B cell (primary cell): ENCODE measurements around the gene SUGCT. TPM values are rescaled to one million over a fixed set of nuclear protein-coding genes. Genes with fewer than 3 reads are reported as not detected.

ENCODE experiments used
- ATAC-seq: fragments of 200-7000 bp; cut with Tn5 transposase; one replicate; pipeline ENCODE4 v1.10.0; 2021; ENCODE audit warnings: low read depth, mild to moderate bottlenecking, moderate number of reproducible peaks, moderate library complexity
- CTCF ChIA-PET: fragments of 350-600 bp; sonication (Branson Sonifier 250); formaldehyde crosslinking; loops from one replicate; lab custom pipeline; 2021; ENCODE audit warnings: antibody characterized with exemption, inconsistent platforms; lab: Charles Lee
- POLR2A ChIA-PET: fragments of 350-600 bp; sonication (Branson Sonifier 250); formaldehyde crosslinking; loops from one replicate; lab custom pipeline; 2021; ENCODE audit warnings: antibody characterized with exemption; lab: Charles Lee
- DNase-seq: peaks from one replicate; pipeline ENCODE4 v3.0.0; 2013
- H2AFZ ChIP-seq: 2 replicates; pipeline ENCODE4 v1.6.1; 2012; ENCODE audit warnings: mild to moderate bottlenecking, low read depth, low read length; ENCODE audit not compliant: insufficient read depth, poor library complexity, severe bottlenecking
- H3K27ac ChIP-seq, 2 donors: 1 replicate in 1 of 2; 2 replicates in 1 of 2; pipeline ENCODE4 v1.5.1; 2012 to 2013; ENCODE audit warnings: low read length in 2 of 2, mild to moderate bottlenecking in 2 of 2, moderate library complexity in 1 of 2
- H3K27me3 ChIP-seq, 4 experiments: fragments of 200-600 bp in 1 of 4; sonication (generic) in 1 of 4; replicated peaks in 1 of 4; 1 replicate in 2 of 4; 2 replicates in 2 of 4; pipeline versions ENCODE4 v1.6.1 to v1.7.0; 2013 to 2016; ENCODE audit warnings: low read length in 3 of 4, mild to moderate bottlenecking in 2 of 4, mixed read lengths in 1 of 4, moderate library complexity in 1 of 4; ENCODE audit not compliant: insufficient read depth in 4 of 4, control insufficient read depth in 3 of 4; ENCODE audit errors: control extremely low read depth in 1 of 4
- H3K36me3 ChIP-seq, 2 experiments: replicated peaks in 1 of 2; 1 replicate in 1 of 2; 2 replicates in 1 of 2; pipeline versions ENCODE4 v1.6.1 to v1.7.1; 2013; ENCODE audit warnings: low read length in 1 of 2; ENCODE audit not compliant: insufficient read depth in 2 of 2, control insufficient read depth in 1 of 2; ENCODE audit errors: control extremely low read depth in 1 of 2, extremely low read depth in 1 of 2
- H3K4me1 ChIP-seq, 2 donors: fragments of 200-600 bp in 1 of 2; sonication (generic) in 1 of 2; 1 replicate in 1 of 2; 2 replicates in 1 of 2; pipeline versions ENCODE4 v1.5.1 to v1.6.1; 2013 to 2017; ENCODE audit warnings: low read length in 2 of 2; ENCODE audit not compliant: control insufficient read depth in 2 of 2, insufficient read depth in 2 of 2
- H3K4me2 ChIP-seq: replicated peaks from 2 replicates; pipeline ENCODE3; 2012; ENCODE audit warnings: mild to moderate bottlenecking, low read depth, low read length; ENCODE audit not compliant: poor library complexity, severe bottlenecking
- H3K4me3 ChIP-seq, 5 experiments: fragments of 200-600 bp in 1 of 5; sonication (generic) in 1 of 5; 1 replicate in 3 of 5; 2 replicates in 2 of 5; pipeline versions ENCODE4 v1.5.1 to v1.7.0; 2011 to 2016; ENCODE audit warnings: low read length in 4 of 5, mild to moderate bottlenecking in 4 of 5, low read depth in 2 of 5, control low read depth in 1 of 5, moderate library complexity in 1 of 5; ENCODE audit not compliant: insufficient read depth in 1 of 5; ENCODE audit errors: control extremely low read depth in 1 of 5, extremely low read depth in 1 of 5
- H3K79me2 ChIP-seq: fragments of 200-600 bp; sonication (generic); one replicate; pipeline ENCODE4 v1.6.0; 2016; ENCODE audit warnings: low read length; ENCODE audit not compliant: control insufficient read depth, insufficient read depth
- H3K9ac ChIP-seq: fragments of 200-600 bp; sonication (generic); 2 replicates; pipeline ENCODE4 v1.6.1; 2017; ENCODE audit warnings: mild to moderate bottlenecking, low read length, moderate library complexity
- H3K9me3 ChIP-seq, 3 donors: one replicate each; pipeline versions ENCODE4 v1.6.1 to v1.7.1; 2013; ENCODE audit warnings: low read length in 2 of 3; ENCODE audit not compliant: control insufficient read depth in 2 of 3, insufficient read depth in 1 of 3; ENCODE audit errors: control extremely low read depth in 1 of 3
- H4K20me1 ChIP-seq: 2 replicates; pipeline ENCODE4 v1.6.0; 2012; ENCODE audit warnings: mild to moderate bottlenecking, low read length; ENCODE audit not compliant: insufficient read depth, control insufficient read depth, poor library complexity, severe bottlenecking
- H3K27ac Mint-ChIP-seq: one replicate; pipeline ENCODE4 v1.8.0; 2021; ENCODE audit warnings: mixed read lengths
- H3K27me3 Mint-ChIP-seq: one replicate; pipeline ENCODE4 v1.8.0; 2021; ENCODE audit warnings: mixed read lengths
- H3K4me1 Mint-ChIP-seq: one replicate; pipeline ENCODE4 v1.8.0; 2021; ENCODE audit warnings: mixed read lengths
- H3K4me3 Mint-ChIP-seq: one replicate; pipeline ENCODE4 v1.8.0; 2021; ENCODE audit warnings: mixed read lengths
- H3K9me3 Mint-ChIP-seq: one replicate; pipeline ENCODE4 v1.8.0; 2022; ENCODE audit warnings: mixed read lengths; ENCODE audit not compliant: insufficient read depth
- CTCF ChIP-seq: fragments of 200-600 bp; IDR thresholded peaks from one replicate; pipeline ENCODE4 v1.8.0; 2022; ENCODE audit warnings: antibody characterized with exemption, mild to moderate bottlenecking
- EZH2 ChIP-seq: IDR thresholded peaks from 2 replicates; pipeline ENCODE4 v1.6.1; 2012; ENCODE audit warnings: borderline replicate concordance, low read depth, mild to moderate bottlenecking, moderate library complexity, low read length; ENCODE audit not compliant: insufficient read depth, poor library complexity, severe bottlenecking
- WGBS: methylation state at CpG from one replicate; pipeline ENCODE4 v1.1.5; 2013; ENCODE audit warnings: missing lambda C conversion rate; ENCODE audit not compliant: insufficient coverage; 5-methylcytosine and 5-hydroxymethylcytosine counted together
- intact Hi-C: fragments of 100-400 bp; cut with micrococcal nuclease; formaldehyde crosslinking; loops from one replicate; pipeline ENCODE4 v1.10.0; 2022
- polyA plus RNA-seq: library from polyadenylated mRNA; depleted of rRNA; stranded (reverse); fragments of >200 nt; gene quantifications from 2 replicates; pipeline ENCODE4 v1.2.3, GENCODE V29; 2012
- total RNA-seq, 2 donors: library from RNA; stranded (reverse); fragments of 120-200 nt in 1 of 2; gene quantifications; 1 replicate in 1 of 2; 2 replicates in 1 of 2; pipeline versions ENCODE4 v1.2.3 to v1.2.4, GENCODE V29; 2013 to 2022

Gene SUGCT
- total and polyA plus RNA-seq, 2 donors (not counting 1 experiment from before 2014, with no cell fraction given), result 0.19 to 0.86 TPM

- Histone ChIP-seq H3K9me3 (no peaks in the 10 kb centered on the region), H3K4me1 (peaks cover 5 to 7% of the 10 kb centered on the region in 2 donors), H3K27ac (no peak overlapping the region), H3K79me2 (no peaks in the 10 kb centered on the region), H4K20me1 (no peaks in the 10 kb centered on the region), H3K9ac (no peak overlapping the region), H2AFZ (no peak overlapping the region), H3K4me2 (no peak overlapping the region), H3K27me3 (no peaks in the 10 kb centered on the region), H3K36me3 (no peaks in the 10 kb centered on the region), H3K4me3 (no peak overlapping the region)
- DNase-seq (no peak), ATAC-seq (no peak)
- whole genome bisulfite sequencing, result no CpG with 5 or more reads among the region's 2 CpGs
- H3K9me3 Mint-ChIP-seq, result no peaks in the 10 kb centered on the region
- no peak overlapping the region for H3K4me3 Mint-ChIP-seq
- intact Hi-C loops, result no loop called here
- POLR2A ChIA-PET, result interaction anchor here (0.5 kb wide), 1 partner anchor 693 kb away, joined by 3 read pairs; no protein-coding TSS in a partner anchor
- TF ChIP-seq EZH2 (no peak), CTCF (peak; percentile 23)
- no peaks in the 10 kb centered on the region for H3K27me3 Mint-ChIP-seq
- peaks cover 15% of the 10 kb centered on the region for H3K4me1 Mint-ChIP-seq
- no peak overlapping the region for H3K27ac Mint-ChIP-seq
- CTCF ChIA-PET, result no interaction called here
These were observed 699.1 kb downstream of the SUGCT start for GRCh38 chr7:40833888-40834234.

GRCh38 chr7:40836218-40836617 is 701.4 kb downstream of the SUGCT start:
- Histone ChIP-seq H3K9ac (peak overlapping the region; percentile 1), H4K20me1 (no peaks in the 10 kb centered on the region), H3K4me3 (no peak overlapping the region), H3K36me3 (no peaks in the 10 kb centered on the region), H3K79me2 (no peaks in the 10 kb centered on the region), H3K4me1 (peaks cover 5 to 7% of the 10 kb centered on the region in 2 donors), H3K9me3 (peaks cover 0 to 5% (median 4%) of the 10 kb centered on the region in 3 donors), H3K27me3 (no peaks in the 10 kb centered on the region), H2AFZ (no peak overlapping the region), H3K4me2 (peak overlapping the region; percentile 5), H3K27ac (no peak overlapping the region)
- Mint-ChIP-seq H3K27me3 (no peaks in the 10 kb centered on the region), H3K4me1 (peaks cover 15% of the 10 kb centered on the region), H3K4me3 (peak overlapping the region; percentile 34), H3K9me3 (no peaks in the 10 kb centered on the region), H3K27ac (no peak overlapping the region)
- POLR2A ChIA-PET, result no interaction called here
- DNase-seq, result peak; percentile 32
- no CpG with 5 or more reads among the region's 6 CpGs for WGBS
- ATAC-seq, result peak; percentile 54
- intact Hi-C loops, result no loop called here
- CTCF ChIA-PET, result interaction anchor here (0.7 kb wide), 1 partner anchor 10 kb away, joined by 3 read pairs; no protein-coding TSS in a partner anchor
- TF ChIP-seq EZH2 (no peak), CTCF (no peak)
